Measurements from ENCODE around the gene CAGE1.

The CAGE1 gene

DNA sequence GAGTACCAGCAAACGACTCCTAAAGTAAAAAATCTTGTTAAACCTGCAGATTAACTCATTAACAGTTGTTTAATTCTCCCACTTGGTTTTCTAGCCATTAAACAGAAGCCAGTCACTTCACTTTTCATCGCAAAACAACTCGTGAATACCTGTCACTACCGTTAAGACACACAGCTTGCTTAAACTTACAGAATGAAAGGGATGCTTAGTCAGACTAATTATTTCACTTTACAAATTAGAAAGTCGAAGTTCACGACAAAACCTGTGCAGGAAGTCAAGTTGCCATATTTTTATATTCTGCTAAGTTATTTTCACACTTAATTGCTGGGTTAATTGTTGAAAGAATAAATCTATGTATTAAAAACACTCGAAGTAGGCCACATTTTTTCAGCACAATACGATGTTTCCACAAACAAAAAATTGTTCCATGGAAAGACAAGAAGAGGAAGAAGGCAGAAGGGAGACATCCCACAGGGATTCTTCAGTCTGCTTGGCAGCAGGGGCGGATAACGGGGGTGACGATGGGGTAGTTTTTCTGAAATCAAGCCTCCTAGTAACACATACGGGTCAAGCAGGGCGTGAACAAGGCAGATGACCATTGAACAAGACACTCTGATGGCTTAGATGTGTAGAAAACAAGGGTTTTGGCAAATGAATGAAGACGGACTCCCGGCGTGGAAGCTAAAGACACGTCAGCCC lies 77.5 kb downstream of the CAGE1 start:
- DNase-seq: peak in 6 of 56 donors; percentile 9 to 67 (median 38)

DNA sequence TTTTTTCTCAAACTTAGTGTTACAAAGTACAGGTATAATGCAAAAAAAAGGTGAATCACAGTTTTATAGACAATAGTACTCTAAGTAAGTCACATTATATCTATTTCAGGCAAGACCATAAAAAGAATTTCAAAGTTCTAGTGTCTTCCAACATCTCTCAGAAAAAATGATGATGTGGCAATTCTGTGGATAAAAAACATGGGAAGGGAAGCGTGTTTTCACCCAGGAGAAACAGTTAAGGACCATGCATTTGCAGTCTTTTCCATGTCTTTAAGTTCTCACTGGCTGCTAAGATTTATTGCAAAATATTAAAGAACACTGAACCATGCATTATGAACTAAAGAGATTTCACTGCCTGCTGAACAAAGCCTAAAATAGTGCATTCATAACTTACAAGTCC lies 78.4 kb downstream of the CAGE1 start:
- DNase-seq: no peak

DNA sequence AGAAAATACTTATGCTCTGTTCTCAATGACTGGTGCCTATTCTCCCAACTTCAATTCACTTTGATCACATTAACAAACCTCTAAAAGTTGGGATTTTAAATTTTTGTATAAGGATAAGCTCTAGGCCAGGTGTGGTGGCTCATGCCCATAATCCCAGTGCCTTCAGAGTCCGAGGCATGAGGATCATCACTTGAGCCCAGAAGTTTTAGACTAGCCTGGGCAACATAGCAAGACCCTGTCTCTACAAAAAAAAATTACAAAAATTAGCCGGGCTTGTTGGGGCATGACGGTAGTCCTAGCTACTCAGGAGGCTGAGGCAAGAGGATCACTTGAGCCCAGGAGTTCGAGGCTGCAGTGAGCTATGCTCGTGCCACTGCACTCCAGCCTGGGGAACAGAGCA lies 80.5 kb downstream of the CAGE1 start:
- no peak for DNase-seq

- no peak for DNase-seq
Measured at GRCh38 chr6:7307533-7307932, 82.0 kb downstream of the CAGE1 start.

DNA sequence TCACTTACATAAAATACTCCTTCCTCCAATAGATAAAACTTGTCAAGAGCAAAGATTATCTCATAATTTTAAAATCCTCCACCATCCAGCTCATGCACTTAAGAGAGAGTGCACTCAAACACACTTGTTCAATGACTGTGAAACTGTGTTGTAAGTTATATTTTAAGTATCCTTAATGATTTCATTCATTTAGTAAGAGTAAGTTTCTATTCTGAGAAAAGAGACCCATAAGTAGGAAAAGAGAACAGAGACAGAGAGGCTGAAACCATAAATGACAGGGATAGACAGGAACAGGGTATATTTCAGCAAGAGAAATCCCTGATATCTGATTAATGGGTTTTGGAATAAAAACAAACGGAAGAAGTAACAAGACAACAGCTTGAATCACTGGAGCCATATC lies 84.7 kb downstream of the CAGE1 start:
- DNase-seq: no peak

GRCh38 chr6:7301702-7302101 lies 87.8 kb downstream of the CAGE1 start:
- no peak for DNase-seq

- DNase-seq: no peak
Measured at GRCh38 chr6:7300926-7301325, 88.6 kb downstream of the CAGE1 start.

DNA sequence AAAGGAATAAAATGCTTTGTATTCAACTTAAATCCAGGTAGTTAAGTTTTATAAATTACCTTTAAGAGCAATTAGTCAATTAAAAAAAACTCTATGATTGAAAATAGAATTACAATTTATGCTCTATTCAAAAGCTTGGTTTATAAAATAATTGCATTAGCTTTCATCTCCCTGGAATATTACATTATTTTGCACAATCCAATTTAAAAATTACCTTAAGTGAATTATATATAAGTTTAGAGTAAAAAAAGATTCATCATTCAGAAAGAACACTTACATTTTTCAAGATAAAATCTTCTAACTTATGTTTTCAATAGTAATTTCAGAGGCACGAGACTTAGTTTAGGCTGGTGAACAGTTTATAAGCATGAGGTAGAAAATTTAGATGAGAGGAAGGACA lies 91.4 kb downstream of the CAGE1 start:
- no peak for DNase-seq

DNA sequence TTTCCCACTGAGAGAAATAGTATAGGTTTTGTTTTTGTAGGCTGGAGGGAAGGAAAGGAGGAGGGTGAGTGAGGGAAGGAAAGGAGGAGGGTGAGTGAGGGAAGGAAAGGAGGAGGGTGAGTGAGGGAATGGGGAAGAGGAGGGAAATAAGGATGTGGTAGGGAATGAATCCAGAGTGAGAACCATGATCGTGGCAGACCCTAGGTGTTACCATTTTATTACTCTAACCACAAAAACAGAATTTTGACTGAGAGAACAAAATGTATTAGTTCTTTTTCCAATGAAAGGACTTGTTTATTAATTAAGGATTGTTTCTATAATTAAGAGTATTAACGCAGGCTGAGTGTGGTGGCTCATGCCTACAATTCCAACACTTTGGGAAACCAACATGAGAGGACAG lies 92.9 kb downstream of the CAGE1 start:
- no peak for DNase-seq

GRCh38 chr6:7295916-7296315 lies 93.6 kb downstream of the CAGE1 start:
- no peak for DNase-seq

- DNase-seq: no peak
Measured at GRCh38 chr6:7292596-7293255, 96.8 kb downstream of the CAGE1 start.

DNA sequence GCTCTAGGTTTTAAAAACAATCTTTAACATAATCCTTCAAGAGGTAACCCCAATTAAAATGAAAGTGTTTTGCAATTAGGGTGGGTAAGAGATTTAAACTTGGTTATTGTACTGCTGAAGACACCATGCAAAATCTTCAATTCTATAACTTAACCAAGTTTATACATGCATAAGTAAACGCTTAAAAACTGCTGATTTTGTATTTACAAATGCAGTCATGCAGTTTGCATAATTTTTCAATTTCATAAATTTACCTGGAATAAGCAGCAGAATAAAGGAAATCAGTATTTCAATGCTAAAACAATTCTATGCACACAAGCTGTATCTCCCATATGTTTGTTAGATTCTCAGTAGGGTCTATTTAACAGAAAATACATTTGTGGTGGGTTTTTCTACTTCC lies 99.5 kb downstream of the CAGE1 start:
- no peak for DNase-seq

GRCh38 chr6:7285416-7285815 lies 104.1 kb downstream of the CAGE1 start:
- DNase-seq: no peak

GRCh38 chr6:7283676-7284075 lies 105.9 kb downstream of the CAGE1 start:
- DNase-seq: no peak

GRCh38 chr6:7282097-7282906 lies 107.2 kb downstream of the CAGE1 start:
- no peak for DNase-seq
